OCI-LY7 (cell line): ENCODE measurements around the gene COL1A2. TPM values are rescaled to one million over a fixed set of nuclear protein-coding genes. Genes with fewer than 3 reads are reported as not detected.

Source experiments
- BruUV-seq: library from RNA; stranded (reverse); fragments of 400-500 nt; replicated peaks from 2 replicates; lab custom pipeline; 2021; lab: Mats Ljungman, UMichigan
- CTCF ChIA-PET: fragments of 300-600 bp; sonication (Branson Sonifier 250); formaldehyde crosslinking; loops from one replicate; lab custom pipeline; 2022; ENCODE audit warnings: antibody characterized with exemption; ENCODE audit not compliant: unreplicated experiment; lab: Charles Lee
- POLR2A ChIA-PET: fragments of 300-600 bp; sonication (Branson Sonifier 250); formaldehyde crosslinking; loops from one replicate; lab custom pipeline; 2022; ENCODE audit warnings: antibody characterized with exemption; lab: Charles Lee
- DNase-seq: peaks from one replicate; pipeline ENCODE4 v3.0.0-alpha.2; 2015; ENCODE audit warnings: low spot score
- H2AFZ ChIP-seq: fragments of 200-600 bp; sonication (generic), shearing (Covaris generic); 2 replicates; pipeline ENCODE4 v1.6.1; 2014; ENCODE audit warnings: mild to moderate bottlenecking, antibody characterized with exemption, low read length, moderate library complexity
- H3K27ac ChIP-seq: fragments of 200-600 bp; sonication (generic); 2 replicates; pipeline ENCODE4 v1.5.1; 2014; ENCODE audit warnings: mixed run types, low read depth, mild to moderate bottlenecking, moderate library complexity, low read length, inconsistent platforms; ENCODE audit not compliant: poor library complexity, severe bottlenecking
- H3K36me3 ChIP-seq: fragments of 200-600 bp; sonication (generic); 2 replicates; pipeline ENCODE4 v1.6.1; 2014; ENCODE audit warnings: mild to moderate bottlenecking, antibody characterized with exemption, low read length, moderate library complexity, mixed read lengths; ENCODE audit not compliant: insufficient read depth
- H3K4me1 ChIP-seq: fragments of 200-600 bp; sonication (generic); 2 replicates; pipeline ENCODE4 v1.5.1; 2014; ENCODE audit warnings: mild to moderate bottlenecking, low read length; ENCODE audit not compliant: insufficient read depth, poor library complexity, severe bottlenecking
- H3K4me2 ChIP-seq: fragments of 200-600 bp; sonication (generic); 2 replicates; pipeline ENCODE4 v1.6.1; 2014; ENCODE audit warnings: mild to moderate bottlenecking, low read length
- H3K4me3 ChIP-seq: fragments of 200-600 bp; sonication (generic); 2 replicates; pipeline ENCODE4 v1.5.1; 2014; ENCODE audit warnings: mild to moderate bottlenecking, low read depth, low read length; ENCODE audit not compliant: poor library complexity, severe bottlenecking
- H3K79me2 ChIP-seq: fragments of 200-600 bp; sonication (generic); 2 replicates; pipeline ENCODE4 v1.6.1; 2016; ENCODE audit warnings: low read depth, mild to moderate bottlenecking, low read length, moderate library complexity, mixed read lengths; ENCODE audit not compliant: insufficient read depth
- H3K9me2 ChIP-seq: fragments of 200-600 bp; sonication (generic); 2 replicates; pipeline ENCODE4 v1.6.1; 2016; ENCODE audit warnings: mild to moderate bottlenecking, low read length, mixed read lengths; ENCODE audit not compliant: insufficient read depth
- H3K9me3 ChIP-seq: fragments of 200-600 bp; sonication (generic); 2 replicates; pipeline ENCODE4 v1.6.1; 2014; ENCODE audit warnings: mild to moderate bottlenecking, mixed run types, low read length, mixed read lengths
- H4K20me1 ChIP-seq: fragments of 200-600 bp; sonication (generic); 2 replicates; pipeline ENCODE4 v1.6.1; 2014; ENCODE audit warnings: mild to moderate bottlenecking, antibody characterized with exemption, low read length, moderate library complexity, mixed read lengths; ENCODE audit not compliant: insufficient read depth
- CTCF ChIP-seq: fragments of 200-600 bp; sonication (generic); conservative IDR thresholded peaks from 2 replicates; pipeline ENCODE4 v1.5.1; 2014; ENCODE audit warnings: mild to moderate bottlenecking, antibody characterized with exemption, low read length, moderate library complexity, mixed read lengths
- EZH2phosphoT487 ChIP-seq: fragments of 200-600 bp; sonication (generic); IDR thresholded peaks from 2 replicates; pipeline ENCODE4 v1.6.1; 2018; ENCODE audit warnings: low read depth, borderline replicate concordance, mild to moderate bottlenecking, mixed run types, antibody characterized with exemption, low read length, moderate library complexity, mixed read lengths
- intact Hi-C: fragments of 100-400 bp; cut with micrococcal nuclease; formaldehyde crosslinking; loops from one replicate; pipeline ENCODE4 v1.10.0; 2022; ENCODE audit not compliant: unreplicated experiment
- total RNA-seq, 2 experiments: library from RNA; depleted of rRNA in 1 of 2; stranded (reverse); fragments of >200 nt in 1 of 2; shearing (Covaris generic) in 1 of 2; gene quantifications; 2 replicates each; pipeline ENCODE4 v1.2.3, GENCODE V29; 2014 to 2022

The COL1A2 gene
- total RNA-seq, 2 experiments from 2014 or later, result not detected

- DNase-seq, result no peak
- ChIA-PET POLR2A (no interaction called here), CTCF (no interaction called here)
- H3K9me2 ChIP-seq, result no peaks in the 10 kb centered on the region
- no peak overlapping the region for H3K4me3 ChIP-seq
- no peaks in the 10 kb centered on the region for H3K9me3 ChIP-seq
- no peaks in the 10 kb centered on the region for H3K36me3 ChIP-seq
- no TSS peak for BruUV-seq
- no peaks in the 10 kb centered on the region for H3K4me1 ChIP-seq
- H2AFZ ChIP-seq, result no peak overlapping the region
- H4K20me1 ChIP-seq, result no peaks in the 10 kb centered on the region
- no peaks in the 10 kb centered on the region for H3K79me2 ChIP-seq
- intact Hi-C loops, result no loop called here
- TF ChIP-seq EZH2phosphoT487 (no peak), CTCF (no peak)
- no peak overlapping the region for H3K4me2 ChIP-seq
- H3K27ac ChIP-seq, result no peak overlapping the region
These were observed 22.6 kb downstream of the COL1A2 start for GRCh38 chr7:94417306-94417705.

GRCh38 chr7:94417901-94418300, 23.2 kb downstream of the COL1A2 start:
- Histone ChIP-seq H3K9me3 (no peaks in the 10 kb centered on the region), H3K4me3 (no peak overlapping the region), H3K4me1 (no peaks in the 10 kb centered on the region), H2AFZ (no peak overlapping the region), H3K79me2 (no peaks in the 10 kb centered on the region), H4K20me1 (no peaks in the 10 kb centered on the region), H3K9me2 (no peaks in the 10 kb centered on the region), H3K4me2 (no peak overlapping the region), H3K27ac (no peak overlapping the region), H3K36me3 (no peaks in the 10 kb centered on the region)
- DNase-seq, result no peak
- POLR2A ChIA-PET, result no interaction called here
- no peak for TF ChIP-seq CTCF
- TF ChIP-seq EZH2phosphoT487, result no peak
- intact Hi-C loops, result no loop called here
- BruUV-seq, result no TSS peak
- CTCF ChIA-PET, result no interaction called here

GRCh38 chr7:94418851-94419250, 24.2 kb downstream of the COL1A2 start:
- Histone ChIP-seq H3K27ac (no peak overlapping the region), H4K20me1 (no peaks in the 10 kb centered on the region), H3K4me2 (no peak overlapping the region), H2AFZ (no peak overlapping the region), H3K36me3 (no peaks in the 10 kb centered on the region), H3K79me2 (no peaks in the 10 kb centered on the region), H3K4me1 (no peaks in the 10 kb centered on the region), H3K4me3 (no peak overlapping the region), H3K9me3 (no peaks in the 10 kb centered on the region), H3K9me2 (no peaks in the 10 kb centered on the region)
- no peak for DNase-seq
- no peak for TF ChIP-seq EZH2phosphoT487
- no peak for TF ChIP-seq CTCF
- intact Hi-C loops, result no loop called here
- BruUV-seq, result no TSS peak
- CTCF ChIA-PET, result no interaction called here
- POLR2A ChIA-PET, result no interaction called here
